H1 (cell line): ENCODE data around the gene GABPA. TPM values are rescaled to one million over a fixed set of nuclear protein-coding genes. Genes with fewer than 3 reads are reported as not detected.

Experiments
- CBX5 ChIP-seq: fragments of 300-800, 300-1000 bp; sonication (generic); IDR thresholded peaks from 2 replicates; pipeline ENCODE4 v1.7.1; 2016; ENCODE audit warnings: antibody characterized with exemption, low read length, low read depth
- CBX8 ChIP-seq: fragments of 300-800, 300-1000 bp; sonication (generic); IDR thresholded peaks from 2 replicates; pipeline ENCODE4 v1.7.1; 2016; ENCODE audit warnings: low read depth, low read length, borderline replicate concordance
- CEBPB ChIP-seq: IDR thresholded peaks from 2 replicates; pipeline ENCODE4 v1.6.1; 2012; ENCODE audit warnings: low read depth, low read length
- CTBP2 ChIP-seq: IDR thresholded peaks from 2 replicates; pipeline ENCODE4 v1.7.0; 2011; ENCODE audit warnings: borderline replicate concordance, mild to moderate bottlenecking, moderate library complexity, mixed read lengths, low read length; ENCODE audit not compliant: insufficient read depth, insufficient read length
- FOSL1 ChIP-seq: IDR thresholded peaks from 2 replicates; pipeline ENCODE4 v1.6.1; 2011; ENCODE audit warnings: mild to moderate bottlenecking, low read depth, low read length, moderate library complexity; ENCODE audit not compliant: insufficient read depth
- GABPA ChIP-seq: IDR thresholded peaks from 2 replicates; pipeline ENCODE4 v1.6.1; 2011; ENCODE audit warnings: mild to moderate bottlenecking, low read length, moderate library complexity, borderline replicate concordance; ENCODE audit not compliant: insufficient read depth
- HDAC2 ChIP-seq, 2 experiments: fragments of 300-600 bp in 1 of 2; sonication (generic) in 1 of 2; IDR thresholded peaks; 2 replicates each; pipeline ENCODE4 v1.6.1; 2011 to 2012; ENCODE audit warnings: low read depth in 2 of 2, low read length in 2 of 2, mild to moderate bottlenecking in 2 of 2, moderate library complexity in 2 of 2, borderline replicate concordance in 1 of 2, inconsistent platforms in 1 of 2
- KDM4A ChIP-seq: IDR thresholded peaks from one replicate; pipeline ENCODE4 v1.7.1; 2012; ENCODE audit warnings: low read depth, mild to moderate bottlenecking, moderate library complexity, low read length, inconsistent platforms; ENCODE audit not compliant: severe bottlenecking
- MAFK ChIP-seq: IDR thresholded peaks from 2 replicates; pipeline ENCODE4 v1.6.1; 2012; ENCODE audit warnings: low read depth, mild to moderate bottlenecking, improper control_type of control experiment, low read length
- RBBP5 ChIP-seq: IDR thresholded peaks from 2 replicates; pipeline ENCODE4 v1.7.1; 2012; ENCODE audit warnings: low read depth, mild to moderate bottlenecking, inconsistent platforms, low read length, moderate library complexity, borderline replicate concordance
- SIN3A ChIP-seq, 2 experiments: IDR thresholded peaks in 1 of 2; conservative IDR thresholded peaks in 1 of 2; 2 replicates each; pipeline ENCODE4 v1.6.1; 2011 to 2012; ENCODE audit warnings: low read length in 2 of 2, improper control_type of control experiment in 1 of 2, low read depth in 1 of 2, mild to moderate bottlenecking in 1 of 2
- SIRT6 ChIP-seq: IDR thresholded peaks from one replicate; pipeline ENCODE4 v1.7.1; 2012; ENCODE audit warnings: low read length, inconsistent platforms
- SIX5 ChIP-seq: IDR thresholded peaks from 2 replicates; pipeline ENCODE4 v1.6.1; 2011; ENCODE audit warnings: mild to moderate bottlenecking, low read depth, low read length
- SRF ChIP-seq: IDR thresholded peaks from 2 replicates; pipeline ENCODE4 v1.6.1; 2011; ENCODE audit warnings: mild to moderate bottlenecking, low read depth, low read length, moderate library complexity
- YY1 ChIP-seq: IDR thresholded peaks from 2 replicates; pipeline ENCODE4 v1.6.1; 2011; ENCODE audit warnings: low read depth, mild to moderate bottlenecking, low read length
- polyA plus RNA-seq, 7 experiments: library from polyadenylated mRNA; depleted of rRNA in 3 of 7; stranded (reverse) in 5 of 7; unstranded in 2 of 7; fragments of >200 nt in 5 of 7; fragments of 200-250 nt in 2 of 7; gene quantifications; 1 replicate in 5 of 7; 2 replicates in 1 of 7; 4 replicates in 1 of 7; pipeline versions ENCODE4 v1.2.1 to v1.2.3, GENCODE V29; 2011 to 2013; ENCODE audit warnings: missing spikeins in 2 of 7, mixed read lengths in 2 of 7
- total RNA-seq: library from RNA; stranded (reverse); fragmentation: NEBNext Ultra II Directional; extraction: Animal tissue kit (Norgen Biotek cat#: 25700); gene quantifications from 2 replicates; pipeline ENCODE4 v1.2.1, GENCODE V29; 2021
- TF ChIP-seq, protein P1 (sequence below): IDR thresholded peaks from 2 replicates; pipeline ENCODE4 v1.6.1; 2011; ENCODE audit warnings: low read length, improper control_type of control experiment
- TF ChIP-seq, protein P2 (sequence below), 3 experiments: IDR thresholded peaks; 1 replicate in 2 of 3; 2 replicates in 1 of 3; pipeline versions ENCODE4 v1.5.1 to v1.6.1; 2011; ENCODE audit warnings: low read length in 3 of 3, mild to moderate bottlenecking in 3 of 3, inconsistent platforms in 2 of 3, low read depth in 1 of 3, moderate library complexity in 1 of 3; ENCODE audit not compliant: insufficient read depth in 1 of 3; ENCODE audit errors: control extremely low read depth in 1 of 3

Gene GABPA
- total and polyA plus RNA-seq, 2 of the 8 experiments (the other 6 are each of a cell fraction or from before 2014, with no cell fraction given) = 5.2 to 22.2 TPM

- no peak for TF ChIP-seq CTBP2
- TF ChIP-seq, protein P1, sequence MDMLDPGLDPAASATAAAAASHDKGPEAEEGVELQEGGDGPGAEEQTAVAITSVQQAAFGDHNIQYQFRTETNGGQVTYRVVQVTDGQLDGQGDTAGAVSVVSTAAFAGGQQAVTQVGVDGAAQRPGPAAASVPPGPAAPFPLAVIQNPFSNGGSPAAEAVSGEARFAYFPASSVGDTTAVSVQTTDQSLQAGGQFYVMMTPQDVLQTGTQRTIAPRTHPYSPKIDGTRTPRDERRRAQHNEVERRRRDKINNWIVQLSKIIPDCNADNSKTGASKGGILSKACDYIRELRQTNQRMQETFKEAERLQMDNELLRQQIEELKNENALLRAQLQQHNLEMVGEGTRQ = no peak
- TF ChIP-seq MAFK = no peak
- no peak for TF ChIP-seq SIRT6
- TF ChIP-seq SIN3A (conservative IDR thresholded peaks at IDR 0.05 in 1 of 2, IDR thresholded peaks at IDR 0.05 in 1 of 2; ENCODE audit: low read depth in 1 of 2, low read length in 2 of 2) = no peak
- no peak for TF ChIP-seq SIX5
- TF ChIP-seq, protein P2, sequence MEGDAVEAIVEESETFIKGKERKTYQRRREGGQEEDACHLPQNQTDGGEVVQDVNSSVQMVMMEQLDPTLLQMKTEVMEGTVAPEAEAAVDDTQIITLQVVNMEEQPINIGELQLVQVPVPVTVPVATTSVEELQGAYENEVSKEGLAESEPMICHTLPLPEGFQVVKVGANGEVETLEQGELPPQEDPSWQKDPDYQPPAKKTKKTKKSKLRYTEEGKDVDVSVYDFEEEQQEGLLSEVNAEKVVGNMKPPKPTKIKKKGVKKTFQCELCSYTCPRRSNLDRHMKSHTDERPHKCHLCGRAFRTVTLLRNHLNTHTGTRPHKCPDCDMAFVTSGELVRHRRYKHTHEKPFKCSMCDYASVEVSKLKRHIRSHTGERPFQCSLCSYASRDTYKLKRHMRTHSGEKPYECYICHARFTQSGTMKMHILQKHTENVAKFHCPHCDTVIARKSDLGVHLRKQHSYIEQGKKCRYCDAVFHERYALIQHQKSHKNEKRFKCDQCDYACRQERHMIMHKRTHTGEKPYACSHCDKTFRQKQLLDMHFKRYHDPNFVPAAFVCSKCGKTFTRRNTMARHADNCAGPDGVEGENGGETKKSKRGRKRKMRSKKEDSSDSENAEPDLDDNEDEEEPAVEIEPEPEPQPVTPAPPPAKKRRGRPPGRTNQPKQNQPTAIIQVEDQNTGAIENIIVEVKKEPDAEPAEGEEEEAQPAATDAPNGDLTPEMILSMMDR (IDR thresholded peaks at IDR 0.05; ENCODE audit: control extremely low read depth in 1 of 3, insufficient read depth in 1 of 3, low read depth in 1 of 3, low read length in 3 of 3) = peak; percentile 99 to 100 (median 99)
- peak in 1 of 2 experiments; percentile 51; a peak in 1 of 4 replicates for TF ChIP-seq HDAC2 (IDR thresholded peaks at IDR 0.05; ENCODE audit: borderline replicate concordance in 1 of 2, low read depth in 2 of 2, low read length in 2 of 2)
- TF ChIP-seq CBX8 = no peak
- no peak for TF ChIP-seq FOSL1
- TF ChIP-seq CEBPB = no peak
- no peak for TF ChIP-seq GABPA
- TF ChIP-seq SRF = peak; percentile 17; the same call in 1 of the 2 replicates
- no peak for TF ChIP-seq CBX5
- TF ChIP-seq KDM4A = peak; percentile 38
- 0 out of 2 replicates have a peak, but pooled peaks have one; percentile 36 for TF ChIP-seq YY1
- TF ChIP-seq RBBP5 = no peak
Observed at GRCh38 chr21:25801217-25802014, 66.6 kb downstream of the GABPA start (continued).
